PC-3 (cell line): Measurements from ENCODE around the gene CCDC180. TPM values are rescaled to one million over a fixed set of nuclear protein-coding genes. Genes with fewer than 3 reads are reported as not detected.

Source experiments
- ATAC-seq: fragments of 200-7000 bp; cut with Tn5 transposase; 2 replicates; pipeline ENCODE4 v1.9.1; 2020; ENCODE audit warnings: mild to moderate bottlenecking, moderate library complexity
- BruUV-seq: library from RNA; stranded (reverse); fragments of 400-500 nt; replicated peaks from 2 replicates; lab custom pipeline; 2021; lab: Mats Ljungman, UMichigan
- CTCF ChIA-PET: fragments of 300-600 bp; sonication (Branson Sonifier 250); formaldehyde crosslinking; loops from one replicate; lab custom pipeline; 2022; ENCODE audit warnings: antibody characterized with exemption; lab: Charles Lee
- POLR2A ChIA-PET: fragments of 300-600 bp; sonication (Branson Sonifier 250); formaldehyde crosslinking; loops from one replicate; lab custom pipeline; 2022; ENCODE audit warnings: antibody characterized with exemption; ENCODE audit not compliant: unreplicated experiment; lab: Charles Lee
- DNase-seq: peaks from one replicate; pipeline ENCODE4 v3.0.0-alpha.2; 2015
- H2AFZ ChIP-seq: fragments of 300-600 bp; sonication (generic); 2 replicates; pipeline ENCODE4 v1.6.0; 2016; ENCODE audit warnings: antibody characterized with exemption, low read length
- H3F3A ChIP-seq: fragments of 300-600 bp; sonication (generic); one replicate; pipeline ENCODE4 v1.6.0; 2017; ENCODE audit warnings: antibody characterized with exemption, low read length, control low read depth, mild to moderate bottlenecking; ENCODE audit not compliant: unreplicated experiment
- H3K27ac ChIP-seq: fragments of 300-600 bp; sonication (generic); 2 replicates; pipeline ENCODE4 v1.5.1; 2016; ENCODE audit warnings: mild to moderate bottlenecking, low read length
- H3K27me3 ChIP-seq: fragments of 300-600 bp; sonication (generic); 2 replicates; pipeline ENCODE4 v1.6.1; 2016; ENCODE audit warnings: low read length, mixed read lengths
- H3K36me3 ChIP-seq: fragments of 300-600 bp; sonication (generic); 2 replicates; pipeline ENCODE4 v1.6.1; 2016; ENCODE audit warnings: low read depth, mixed run types, low read length, mixed read lengths
- H3K4me1 ChIP-seq: fragments of 300-600 bp; sonication (generic); 2 replicates; pipeline ENCODE4 v1.5.1; 2016; ENCODE audit warnings: low read length; ENCODE audit not compliant: insufficient read depth
- H3K4me2 ChIP-seq: fragments of 300-600 bp; sonication (generic); 2 replicates; pipeline ENCODE4 v1.6.0; 2016; ENCODE audit warnings: low read length
- H3K4me3 ChIP-seq: fragments of 300-600 bp; sonication (generic); 2 replicates; pipeline ENCODE4 v1.5.1; 2016; ENCODE audit warnings: mild to moderate bottlenecking, low read length, mixed read lengths
- H3K79me2 ChIP-seq: fragments of 300-600 bp; sonication (generic); 2 replicates; pipeline ENCODE4 v1.6.1; 2017; ENCODE audit warnings: low read length, mixed read lengths
- H3K9ac ChIP-seq: fragments of 300-600 bp; sonication (generic); 2 replicates; pipeline ENCODE4 v1.6.0; 2016; ENCODE audit warnings: mild to moderate bottlenecking, low read length
- H3K9me2 ChIP-seq: fragments of 300-600 bp; sonication (generic); replicated peaks from 2 replicates; pipeline ENCODE4 v1.6.1; 2016; ENCODE audit warnings: mixed run types, low read length, mixed read lengths
- H3K9me3 ChIP-seq: fragments of 300-600 bp; sonication (generic); 2 replicates; pipeline ENCODE4 v1.6.1; 2016; ENCODE audit warnings: low read length, mixed read lengths
- H4K20me1 ChIP-seq: fragments of 300-600 bp; sonication (generic); 2 replicates; pipeline ENCODE4 v1.6.1; 2016; ENCODE audit warnings: low read length, mixed read lengths
- CTCF ChIP-seq: fragments of 300-600 bp; sonication (generic); conservative IDR thresholded peaks from 2 replicates; pipeline ENCODE4 v1.5.1; 2017; ENCODE audit warnings: antibody characterized with exemption, low read depth, mild to moderate bottlenecking, low read length
- EZH2 ChIP-seq: fragments of 300-600 bp; sonication (generic); IDR thresholded peaks from one replicate; pipeline ENCODE4 v1.6.1; 2017; ENCODE audit warnings: antibody characterized with exemption, mild to moderate bottlenecking, low read length; ENCODE audit not compliant: unreplicated experiment
- EZH2phosphoT487 ChIP-seq: fragments of 300-600 bp; sonication (generic); IDR thresholded peaks from 2 replicates; pipeline ENCODE4 v1.6.1; 2018; ENCODE audit warnings: mild to moderate bottlenecking, antibody characterized with exemption, low read length, borderline replicate concordance
- intact Hi-C: fragments of 100-400 bp; cut with micrococcal nuclease; formaldehyde crosslinking; loops from 2 replicates; pipeline ENCODE4 v1.9.0; 2023
- total RNA-seq: library from RNA; depleted of rRNA; stranded (reverse); fragments of >200 nt; gene quantifications from 2 replicates; pipeline ENCODE4 v1.2.3, GENCODE V29; 2014

Gene CCDC180
- total RNA-seq, 1 experiment from 2014 or later: 0.55 TPM

- intact Hi-C loops: no loop called here
- H4K20me1 ChIP-seq: no peaks in the 10 kb centered on the region
- H3K27me3 ChIP-seq: no peaks in the 10 kb centered on the region
- H3K9ac ChIP-seq: no peak overlapping the region
- no peaks in the 10 kb centered on the region for H3K79me2 ChIP-seq
- H3F3A ChIP-seq: no peaks in the 10 kb centered on the region
- no TSS peak for BruUV-seq
- no peak overlapping the region for H3K4me3 ChIP-seq
- ATAC-seq: no peak
- no peak overlapping the region for H3K4me2 ChIP-seq
- CTCF ChIA-PET: no interaction called here
- H3K36me3 ChIP-seq: no peaks in the 10 kb centered on the region
- POLR2A ChIA-PET: no interaction called here
- no peaks in the 10 kb centered on the region for H3K9me3 ChIP-seq
- H2AFZ ChIP-seq: no peak overlapping the region
- TF ChIP-seq EZH2phosphoT487 (no peak), CTCF (no peak), EZH2 (no peak)
- H3K27ac ChIP-seq: no peak overlapping the region
- H3K4me1 ChIP-seq: no peaks in the 10 kb centered on the region
- no peaks in the 10 kb centered on the region for H3K9me2 ChIP-seq
- no peak for DNase-seq
Observed at GRCh38 chr9:97314503-97314902, 7.0 kb downstream of the CCDC180 start.

DNA sequence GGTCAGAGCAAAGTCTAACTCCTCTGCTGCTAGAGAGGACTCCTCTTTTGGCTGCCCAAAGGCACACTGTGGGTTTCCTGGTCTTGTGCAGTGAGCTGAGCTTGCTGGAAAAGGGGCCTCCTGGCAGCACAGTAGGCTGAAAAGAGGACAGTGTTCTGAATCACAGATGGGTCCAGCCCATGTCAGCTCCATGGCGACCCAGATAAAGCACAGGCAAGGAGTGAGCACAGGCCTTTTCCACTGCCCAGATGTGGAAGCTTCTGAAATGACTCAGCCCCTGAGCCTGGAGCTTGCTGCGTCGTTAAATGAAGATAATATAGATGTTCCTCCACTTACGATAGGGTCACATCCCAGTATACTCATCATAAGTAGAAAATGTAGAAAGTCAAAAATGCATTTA is 8.1 kb downstream of the CCDC180 start:
- no peak overlapping the region for H3K4me2 ChIP-seq
- no peaks in the 10 kb centered on the region for H4K20me1 ChIP-seq
- no peak overlapping the region for H3K9ac ChIP-seq
- CTCF ChIA-PET: no interaction called here
- H3K79me2 ChIP-seq: no peaks in the 10 kb centered on the region
- H3F3A ChIP-seq: no peaks in the 10 kb centered on the region
- no peaks in the 10 kb centered on the region for H3K36me3 ChIP-seq
- ATAC-seq (no peak), DNase-seq (no peak)
- BruUV-seq: no TSS peak
- H2AFZ ChIP-seq: no peak overlapping the region
- intact Hi-C loops: no loop called here
- POLR2A ChIA-PET: no interaction called here
- no peak for TF ChIP-seq EZH2phosphoT487
- TF ChIP-seq CTCF: no peak
- no peak for TF ChIP-seq EZH2
- no peaks in the 10 kb centered on the region for H3K27me3 ChIP-seq
- no peak overlapping the region for H3K4me3 ChIP-seq
- no peaks in the 10 kb centered on the region for H3K9me3 ChIP-seq
- H3K27ac ChIP-seq: no peak overlapping the region
- H3K9me2 ChIP-seq: no peaks in the 10 kb centered on the region
- no peaks in the 10 kb centered on the region for H3K4me1 ChIP-seq

DNA sequence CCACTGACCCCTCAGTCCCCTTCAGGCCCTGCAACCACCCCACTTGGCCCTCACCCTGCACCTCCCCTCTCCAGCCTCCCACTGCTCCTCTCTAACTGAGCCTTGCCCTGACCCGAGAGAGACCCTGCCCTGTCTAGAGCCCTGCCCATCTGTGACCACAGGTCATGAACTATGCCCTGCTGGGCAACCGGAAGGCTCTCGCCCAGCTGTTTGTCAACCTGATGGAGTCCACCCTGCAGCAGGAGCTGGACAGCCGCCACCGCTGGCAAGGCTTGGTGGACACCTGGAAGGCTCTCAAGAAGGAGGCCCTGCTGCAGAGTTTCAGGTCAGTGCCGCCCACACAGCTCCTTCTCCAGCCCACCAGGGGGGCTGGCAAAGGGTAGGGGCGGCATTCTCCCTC is 9.4 kb downstream of the CCDC180 start:
- Histone ChIP-seq H4K20me1 (no peaks in the 10 kb centered on the region), H3K4me1 (no peaks in the 10 kb centered on the region), H3K27me3 (no peaks in the 10 kb centered on the region), H3K4me3 (no peak overlapping the region), H3K27ac (no peak overlapping the region), H3K9ac (no peak overlapping the region), H3K4me2 (no peak overlapping the region), H2AFZ (no peak overlapping the region), H3K9me2 (no peaks in the 10 kb centered on the region), H3K36me3 (no peaks in the 10 kb centered on the region), H3K79me2 (no peaks in the 10 kb centered on the region), H3K9me3 (no peaks in the 10 kb centered on the region), H3F3A (no peaks in the 10 kb centered on the region)
- POLR2A ChIA-PET: no interaction called here
- DNase-seq (no peak), ATAC-seq (no peak)
- intact Hi-C loops: no loop called here
- TF ChIP-seq EZH2phosphoT487 (no peak), CTCF (no peak), EZH2 (no peak)
- CTCF ChIA-PET: no interaction called here
- BruUV-seq: no TSS peak
